Neuronal stem cell (in vitro differentiated cells): ENCODE data around the gene CD80.
A peak's percentile ranks its signal among the peaks of the same experiment; 100 is the strongest.

Source experiments
- DNase-seq: peaks from one replicate; pipeline ENCODE4 v3.0.0-alpha.2; 2013; ENCODE audit warnings: low spot score
- H2AFZ ChIP-seq: one replicate; pipeline ENCODE4 v1.6.1; 2013; ENCODE audit warnings: mild to moderate bottlenecking, low read length, inconsistent platforms
- H2AK5ac ChIP-seq: 2 replicates; pipeline ENCODE4 v1.6.1; 2013; ENCODE audit warnings: low read depth, mild to moderate bottlenecking, inconsistent platforms, low read length, moderate library complexity, mixed read lengths
- H2BK120ac ChIP-seq: 2 replicates; pipeline ENCODE4 v1.6.1; 2013; ENCODE audit warnings: low read depth, mild to moderate bottlenecking, inconsistent platforms, low read length, moderate library complexity, mixed read lengths
- H2BK12ac ChIP-seq: one replicate; pipeline ENCODE4 v1.6.1; 2013; ENCODE audit warnings: low read length, inconsistent platforms
- H2BK15ac ChIP-seq: 2 replicates; pipeline ENCODE4 v1.6.1; 2013; ENCODE audit warnings: mild to moderate bottlenecking, low read length, inconsistent platforms, mixed read lengths
- H2BK5ac ChIP-seq: one replicate; pipeline ENCODE4 v1.6.1; 2013; ENCODE audit warnings: inconsistent platforms, mild to moderate bottlenecking, low read length, moderate library complexity
- H3K14ac ChIP-seq: one replicate; pipeline ENCODE4 v1.6.1; 2013; ENCODE audit warnings: low read length, inconsistent platforms
- H3K18ac ChIP-seq: 2 replicates; pipeline ENCODE4 v1.6.1; 2013; ENCODE audit warnings: low read length, inconsistent platforms
- H3K23ac ChIP-seq: 2 replicates; pipeline ENCODE4 v1.6.1; 2013; ENCODE audit warnings: low read depth, mild to moderate bottlenecking, mixed read lengths, low read length, inconsistent platforms; ENCODE audit not compliant: poor library complexity
- H3K27ac ChIP-seq: replicated peaks from 3 replicates; pipeline ENCODE4 v1.5.1; 2013; ENCODE audit warnings: low read length, inconsistent platforms
- H3K27me3 ChIP-seq, 3 experiments: 2 replicates each; pipeline ENCODE4 v1.6.1; 2013; ENCODE audit warnings: low read length in 3 of 3, mild to moderate bottlenecking in 2 of 3, inconsistent platforms in 1 of 3, low read depth in 1 of 3, mixed read lengths in 1 of 3, moderate library complexity in 1 of 3; ENCODE audit not compliant: control insufficient read depth in 3 of 3, insufficient read depth in 3 of 3
- H3K36me3 ChIP-seq, 2 donors: replicated peaks in 1 of 2; 2 replicates each; pipeline ENCODE4 v1.6.1; 2013; ENCODE audit warnings: low read length in 2 of 2; ENCODE audit not compliant: control insufficient read depth in 2 of 2, insufficient read depth in 2 of 2
- H3K4ac ChIP-seq: 2 replicates; pipeline ENCODE4 v1.6.1; 2013; ENCODE audit warnings: inconsistent platforms, mild to moderate bottlenecking, low read length, moderate library complexity
- H3K4me1 ChIP-seq, 2 donors: 1 replicate in 1 of 2; 2 replicates in 1 of 2; pipeline ENCODE4 v1.6.1; 2013; ENCODE audit warnings: low read length in 2 of 2, low read depth in 1 of 2; ENCODE audit not compliant: control insufficient read depth in 2 of 2, insufficient read depth in 1 of 2
- H3K4me2 ChIP-seq: one replicate; pipeline ENCODE4 v1.6.1; 2013; ENCODE audit warnings: mild to moderate bottlenecking, low read length, inconsistent platforms; ENCODE audit not compliant: insufficient read depth, poor library complexity, severe bottlenecking
- H3K4me3 ChIP-seq, 2 donors: 2 replicates each; pipeline ENCODE4 v1.5.1; 2013; ENCODE audit warnings: low read length in 2 of 2, mild to moderate bottlenecking in 2 of 2, inconsistent platforms in 1 of 2, moderate library complexity in 1 of 2
- H3K79me1 ChIP-seq: one replicate; pipeline ENCODE4 v1.6.1; 2013; ENCODE audit warnings: low read depth, mild to moderate bottlenecking, inconsistent platforms, low read length, moderate library complexity
- H3K9ac ChIP-seq: one replicate; pipeline ENCODE4 v1.6.1; 2013; ENCODE audit warnings: mild to moderate bottlenecking, low read depth, low read length, inconsistent platforms; ENCODE audit not compliant: poor library complexity
- H3K9me3 ChIP-seq, 2 donors: replicated peaks in 1 of 2; 2 replicates each; pipeline versions ENCODE3 to v1.6.1; 2013; ENCODE audit warnings: low read length in 2 of 2, mild to moderate bottlenecking in 2 of 2, inconsistent platforms in 1 of 2, low read depth in 1 of 2, mixed read lengths in 1 of 2, moderate library complexity in 1 of 2; ENCODE audit not compliant: control insufficient read depth in 2 of 2, insufficient read depth in 1 of 2
- H4K8ac ChIP-seq: one replicate; pipeline ENCODE4 v1.6.1; 2013; ENCODE audit warnings: low read depth, mild to moderate bottlenecking, inconsistent platforms, low read length, moderate library complexity
- H4K91ac ChIP-seq: one replicate; pipeline ENCODE4 v1.6.1; 2013; ENCODE audit warnings: low read length, low read depth, mild to moderate bottlenecking, inconsistent platforms; ENCODE audit not compliant: poor library complexity
- WGBS, 2 donors: extraction: QIAGEN DNeasy Blood & Tissue Kit; methylation state at CpG; one replicate each; pipeline ENCODE4 v1.1.7; 2013; ENCODE audit warnings: missing lambda C conversion rate in 2 of 2, mixed read lengths in 1 of 2; ENCODE audit not compliant: insufficient read length in 2 of 2, insufficient replicate concordance in 1 of 2; ENCODE audit errors: extremely low coverage in 2 of 2; 5-methylcytosine and 5-hydroxymethylcytosine counted together

The CD80 gene

GRCh38 chr3:119500901-119501300 lies 58.5 kb downstream of the CD80 start:
- Histone ChIP-seq H2BK5ac (no peak overlapping the region), H2AK5ac (no peak overlapping the region), H2BK12ac (no peak overlapping the region), H3K4ac (no peak overlapping the region), H3K23ac (no peak overlapping the region), H3K36me3 (peaks cover 2 to 45% of the 10 kb centered on the region in 2 donors), H3K4me1 (peaks cover 1 to 2% of the 10 kb centered on the region in 2 donors), H3K27ac (no peak overlapping the region), H3K9me3 (no peaks in the 10 kb centered on the region), H2BK15ac (no peak overlapping the region), H3K4me2 (no peak overlapping the region), H3K14ac (no peak overlapping the region), H3K4me3 (no peak overlapping the region), H4K8ac (no peak overlapping the region), H2AFZ (no peak overlapping the region), H2BK120ac (no peak overlapping the region), H4K91ac (no peak overlapping the region), H3K79me1 (peaks cover 3% of the 10 kb centered on the region), H3K27me3 (no peaks in the 10 kb centered on the region), H3K18ac (no peak overlapping the region), H3K9ac (no peak overlapping the region)
- WGBS, 2 donors: no CpG with 5 or more reads among the region's 2 CpGs
- DNase-seq: no peak

DNA sequence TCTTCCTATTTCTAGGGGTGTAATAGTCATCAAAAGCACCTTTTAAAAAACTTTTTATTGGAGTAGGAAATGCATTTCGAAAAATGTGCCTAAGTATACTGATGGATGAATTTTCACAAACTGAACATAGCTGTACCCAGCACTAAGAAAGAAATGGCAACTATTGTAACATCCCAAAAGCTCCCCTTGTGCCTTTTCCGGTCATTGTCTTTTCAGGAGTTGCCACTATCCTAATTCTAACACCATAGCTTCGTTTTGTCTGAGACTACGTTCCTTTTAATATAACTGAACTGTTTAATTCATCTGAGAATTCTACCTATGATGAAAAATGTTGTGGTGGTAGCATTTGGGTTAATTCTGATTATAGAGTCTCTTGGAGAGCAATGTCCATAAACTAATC lies 59.1 kb downstream of the CD80 start:
- H3K4me3 ChIP-seq: no peak overlapping the region
- H2BK5ac ChIP-seq: no peak overlapping the region
- no peak overlapping the region for H3K18ac ChIP-seq
- no CpG with 5 or more reads among the region's 4 CpGs for WGBS, 2 donors
- H3K23ac ChIP-seq: no peak overlapping the region
- H3K27ac ChIP-seq: no peak overlapping the region
- no peaks in the 10 kb centered on the region for H3K27me3 ChIP-seq
- H3K14ac ChIP-seq: no peak overlapping the region
- H2BK15ac ChIP-seq: no peak overlapping the region
- no peak overlapping the region for H3K4ac ChIP-seq
- no peak overlapping the region for H3K9ac ChIP-seq
- H2AFZ ChIP-seq: no peak overlapping the region
- no peaks in the 10 kb centered on the region for H3K9me3 ChIP-seq
- H3K4me1 ChIP-seq: peaks cover 1 to 2% of the 10 kb centered on the region in 2 donors
- H3K79me1 ChIP-seq: peaks cover 3% of the 10 kb centered on the region
- H2BK120ac ChIP-seq: no peak overlapping the region
- no peak overlapping the region for H2BK12ac ChIP-seq
- no peak for DNase-seq
- H3K36me3 ChIP-seq: peaks cover 2 to 39% of the 10 kb centered on the region in 2 donors
- no peak overlapping the region for H2AK5ac ChIP-seq
- H4K8ac ChIP-seq: no peak overlapping the region
- no peak overlapping the region for H4K91ac ChIP-seq
- no peak overlapping the region for H3K4me2 ChIP-seq

DNA sequence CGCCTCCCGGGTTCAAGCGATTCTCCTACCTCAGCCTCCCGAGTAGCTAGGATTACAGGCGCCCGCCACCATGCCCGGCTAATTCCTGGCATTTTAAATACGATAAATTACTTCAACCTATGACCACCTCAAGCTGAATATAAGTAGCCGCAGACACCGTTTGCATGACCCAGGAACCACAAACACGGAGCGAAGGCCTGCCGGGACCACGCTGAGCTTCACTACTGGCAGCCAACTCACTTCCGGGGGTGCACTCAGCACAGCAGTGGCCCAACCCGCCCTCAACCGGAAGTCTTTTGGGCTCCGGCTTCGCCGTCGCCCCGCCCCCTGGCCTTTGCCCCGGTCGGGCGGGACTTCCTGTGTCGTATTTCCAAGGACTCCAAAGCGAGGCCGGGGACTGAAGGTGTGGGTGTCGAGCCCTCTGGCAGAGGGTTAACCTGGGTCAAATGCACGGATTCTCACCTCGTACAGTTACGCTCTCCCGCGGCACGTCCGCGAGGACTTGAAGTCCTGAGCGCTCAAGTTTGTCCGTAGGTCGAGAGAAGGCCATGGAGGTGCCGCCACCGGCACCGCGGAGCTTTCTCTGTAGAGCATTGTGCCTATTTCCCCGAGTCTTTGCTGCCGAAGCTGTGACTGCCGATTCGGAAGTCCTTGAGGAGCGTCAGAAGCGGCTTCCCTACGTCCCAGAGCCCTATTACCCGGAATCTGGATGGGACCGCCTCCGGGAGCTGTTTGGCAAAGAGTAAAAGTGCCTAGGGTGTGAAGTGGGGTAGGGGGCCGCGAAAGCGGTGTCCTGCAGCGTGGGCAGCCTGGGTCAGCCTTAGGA lies 61.0 kb downstream of the CD80 start, which contains the start of gene TIMMDC1:
Gene TIMMDC1, plus strand, starts transcription at position 362 of the 826 bp plus-strand sequence. Its CDS starts 187 bp downstream, at position 549.
- Histone ChIP-seq H3K14ac (peak within 1 kb of the TSS; percentile 1), H3K9ac (peak within 1 kb of the TSS; percentile 71), H2AFZ (peak within 1 kb of the TSS; percentile 86), H3K23ac (peak within 1 kb of the TSS; percentile 69), H3K4me3 (peak within 1 kb of the TSS; percentile 89 to 99), H3K27ac (peak within 1 kb of the TSS; percentile 40), H3K4ac (no peak within 1 kb of the TSS), H2BK5ac (no peak within 1 kb of the TSS), H3K9me3 (no peaks in the 10 kb centered on the region), H3K36me3 (peaks cover 0 to 21% of the 10 kb centered on the region in 2 donors), H3K18ac (peak within 1 kb of the TSS; percentile 44), H3K27me3 (no peaks in the 10 kb centered on the region), H2BK120ac (no peak within 1 kb of the TSS), H2BK12ac (no peak within 1 kb of the TSS), H3K4me1 (peaks cover 1 to 2% of the 10 kb centered on the region in 2 donors), H3K79me1 (peaks cover 3% of the 10 kb centered on the region), H3K4me2 (peak within 1 kb of the TSS; percentile 68), H4K91ac (no peak within 1 kb of the TSS), H2AK5ac (no peak within 1 kb of the TSS), H2BK15ac (no peak within 1 kb of the TSS), H4K8ac (no peak within 1 kb of the TSS)
- WGBS, 2 donors: no CpG with 5 or more reads among the region's 58 CpGs
- DNase-seq: peak; percentile 92

DNA sequence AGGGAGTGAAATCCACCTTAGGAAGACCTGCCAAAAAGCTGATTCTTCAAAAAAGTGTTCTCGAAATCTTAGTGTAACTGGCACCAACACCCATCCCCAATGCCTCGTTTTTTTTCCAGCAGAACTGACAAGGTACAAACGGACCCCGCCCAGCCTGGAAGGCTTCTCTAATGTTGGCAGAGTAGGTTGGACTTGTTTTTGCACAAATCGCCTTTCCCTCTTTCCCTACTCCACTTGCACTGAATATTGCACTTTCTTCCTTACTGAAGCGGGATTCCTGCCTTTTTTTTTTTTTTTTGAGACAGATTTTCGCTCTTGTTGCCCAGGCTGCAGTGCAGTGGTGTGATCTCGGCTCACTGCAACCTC lies 61.6 kb downstream of the CD80 start:
- Histone ChIP-seq H3K4me1 (peaks cover 1 to 2% of the 10 kb centered on the region in 2 donors), H4K91ac (no peak overlapping the region), H3K14ac (no peak overlapping the region), H2AK5ac (no peak overlapping the region), H3K18ac (no peak overlapping the region), H2BK120ac (no peak overlapping the region), H2BK12ac (no peak overlapping the region), H3K9me3 (no peaks in the 10 kb centered on the region), H3K4me3 (peak overlapping the region; percentile 76 to 89), H4K8ac (no peak overlapping the region), H3K27ac (no peak overlapping the region), H3K9ac (peak overlapping the region; percentile 38), H3K4me2 (peak overlapping the region; percentile 65), H3K4ac (no peak overlapping the region), H2BK5ac (no peak overlapping the region), H3K79me1 (peaks cover 3% of the 10 kb centered on the region), H3K36me3 (peaks cover 0 to 19% of the 10 kb centered on the region in 2 donors), H3K23ac (no peak overlapping the region), H3K27me3 (no peaks in the 10 kb centered on the region), H2BK15ac (no peak overlapping the region), H2AFZ (peak overlapping the region; percentile 86)
- DNase-seq: peak; percentile 5
- WGBS, 2 donors: no CpG with 5 or more reads among the region's 8 CpGs
